ENCODE results near the gene PRKN.
A peak's percentile ranks its signal among the peaks of the same experiment; 100 is the strongest.

Gene PRKN

DNA sequence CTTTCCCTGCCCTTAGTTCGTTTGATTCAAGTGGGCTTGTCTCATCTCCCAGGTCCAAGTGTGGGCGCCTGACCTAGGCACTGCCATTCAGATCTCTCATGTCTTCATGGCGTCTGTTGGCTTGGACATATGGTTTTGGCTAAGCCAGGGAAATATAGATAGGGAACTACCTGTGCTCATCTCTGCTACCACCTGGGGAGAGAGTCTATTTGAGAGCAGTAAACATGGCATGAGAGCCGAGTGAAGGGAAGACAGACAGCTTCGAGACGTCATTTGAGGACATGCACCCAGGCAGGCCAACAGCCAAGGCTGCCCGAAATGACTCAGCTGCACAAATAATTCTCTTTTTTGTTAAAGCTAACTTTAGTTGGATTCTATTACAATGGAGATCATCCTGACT is 1083.0 kb downstream of the PRKN start:
- H3K4me1 ChIP-seq (ENCODE audit: low read depth, poor library complexity, severe bottlenecking) = peaks cover 44% of the 10 kb centered on the region
- H3K36me3 ChIP-seq (ENCODE audit: insufficient read depth) = no peaks in the 10 kb centered on the region
- TF ChIP-seq, protein P1, sequence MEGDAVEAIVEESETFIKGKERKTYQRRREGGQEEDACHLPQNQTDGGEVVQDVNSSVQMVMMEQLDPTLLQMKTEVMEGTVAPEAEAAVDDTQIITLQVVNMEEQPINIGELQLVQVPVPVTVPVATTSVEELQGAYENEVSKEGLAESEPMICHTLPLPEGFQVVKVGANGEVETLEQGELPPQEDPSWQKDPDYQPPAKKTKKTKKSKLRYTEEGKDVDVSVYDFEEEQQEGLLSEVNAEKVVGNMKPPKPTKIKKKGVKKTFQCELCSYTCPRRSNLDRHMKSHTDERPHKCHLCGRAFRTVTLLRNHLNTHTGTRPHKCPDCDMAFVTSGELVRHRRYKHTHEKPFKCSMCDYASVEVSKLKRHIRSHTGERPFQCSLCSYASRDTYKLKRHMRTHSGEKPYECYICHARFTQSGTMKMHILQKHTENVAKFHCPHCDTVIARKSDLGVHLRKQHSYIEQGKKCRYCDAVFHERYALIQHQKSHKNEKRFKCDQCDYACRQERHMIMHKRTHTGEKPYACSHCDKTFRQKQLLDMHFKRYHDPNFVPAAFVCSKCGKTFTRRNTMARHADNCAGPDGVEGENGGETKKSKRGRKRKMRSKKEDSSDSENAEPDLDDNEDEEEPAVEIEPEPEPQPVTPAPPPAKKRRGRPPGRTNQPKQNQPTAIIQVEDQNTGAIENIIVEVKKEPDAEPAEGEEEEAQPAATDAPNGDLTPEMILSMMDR (conservative IDR thresholded peaks at IDR 0.05; ENCODE audit: low read depth, low read length) = no peak
- H3K4me2 ChIP-seq = no peak overlapping the region
- no peak overlapping the region for H3K27ac ChIP-seq
- H3K9ac ChIP-seq = no peak overlapping the region
- no peak overlapping the region for H2AFZ ChIP-seq (ENCODE audit: low read depth)
- H3K27me3 ChIP-seq (ENCODE audit: insufficient read depth, low read depth) = no peaks in the 10 kb centered on the region
- H4K20me1 ChIP-seq (ENCODE audit: insufficient read depth) = no peaks in the 10 kb centered on the region
- no peak overlapping the region for H3K4me3 ChIP-seq (IDR thresholded peaks at IDR 0.05; ENCODE audit: insufficient read depth, low read depth, low read length)
- H3K79me2 ChIP-seq (ENCODE audit: insufficient read depth, low read depth) = no peaks in the 10 kb centered on the region

DNA sequence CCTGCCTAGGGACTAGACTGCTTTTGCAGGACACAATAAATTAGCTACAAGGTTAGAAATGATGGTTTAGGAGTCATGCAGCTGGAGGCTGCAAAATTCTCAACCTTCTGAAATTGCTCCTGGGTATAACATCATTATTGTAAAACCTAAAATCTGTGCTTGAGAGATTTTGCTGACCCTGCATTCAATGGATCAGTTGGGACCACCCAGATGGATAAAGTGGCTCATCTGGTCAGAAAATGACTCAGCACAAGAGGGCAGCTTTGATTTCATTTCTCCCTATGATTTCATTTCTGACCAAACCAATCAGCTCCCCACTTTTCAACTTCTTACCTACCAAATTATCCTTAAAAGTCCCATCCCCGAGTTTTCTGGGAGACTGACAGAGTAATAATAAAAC is 1086.4 kb downstream of the PRKN start:
- Histone ChIP-seq H3K36me3 (ENCODE audit: insufficient read depth) (no peaks in the 10 kb centered on the region), H3K27me3 (ENCODE audit: insufficient read depth, low read depth) (no peaks in the 10 kb centered on the region), H4K20me1 (ENCODE audit: insufficient read depth) (no peaks in the 10 kb centered on the region), H3K9ac (no peak overlapping the region), H3K79me2 (ENCODE audit: insufficient read depth, low read depth) (no peaks in the 10 kb centered on the region), H3K4me3 (IDR thresholded peaks at IDR 0.05; ENCODE audit: insufficient read depth, low read depth, low read length) (no peak overlapping the region), H3K4me2 (peak overlapping the region; percentile 75; the same call in 1 of the 2 replicates), H2AFZ (ENCODE audit: low read depth) (no peak overlapping the region), H3K4me1 (ENCODE audit: low read depth, poor library complexity, severe bottlenecking) (peaks cover 38% of the 10 kb centered on the region), H3K27ac (no peak overlapping the region)
- TF ChIP-seq, protein P1 (conservative IDR thresholded peaks at IDR 0.05; ENCODE audit: low read depth, low read length) = no peak

DNA sequence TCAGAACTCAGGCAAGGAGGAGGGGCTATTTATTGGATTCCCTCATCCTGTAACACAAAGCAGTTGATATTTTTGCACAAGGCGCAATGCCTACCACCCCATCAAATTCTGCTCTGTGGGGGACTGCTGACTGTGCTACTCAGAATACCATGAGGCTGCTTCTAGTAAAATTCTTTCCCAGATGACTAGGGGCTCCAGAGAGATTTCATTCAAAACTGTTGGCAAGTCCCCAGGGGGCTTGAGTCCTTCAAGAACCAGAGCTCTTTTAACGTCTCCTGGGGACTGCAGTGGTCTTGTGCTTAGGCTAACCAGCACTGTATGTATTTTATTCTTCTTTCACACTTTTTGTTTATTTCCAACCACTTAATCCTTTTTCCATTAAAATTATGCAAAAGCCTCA is 1087.8 kb downstream of the PRKN start:
- Histone ChIP-seq H3K36me3 (ENCODE audit: insufficient read depth) (no peaks in the 10 kb centered on the region), H4K20me1 (ENCODE audit: insufficient read depth) (no peaks in the 10 kb centered on the region), H3K4me3 (IDR thresholded peaks at IDR 0.05; ENCODE audit: insufficient read depth, low read depth, low read length) (no peak overlapping the region), H2AFZ (ENCODE audit: low read depth) (no peak overlapping the region), H3K4me2 (no peak overlapping the region), H3K9ac (no peak overlapping the region), H3K79me2 (ENCODE audit: insufficient read depth, low read depth) (no peaks in the 10 kb centered on the region), H3K27me3 (ENCODE audit: insufficient read depth, low read depth) (no peaks in the 10 kb centered on the region), H3K27ac (no peak overlapping the region), H3K4me1 (ENCODE audit: low read depth, poor library complexity, severe bottlenecking) (peaks cover 38% of the 10 kb centered on the region)
- TF ChIP-seq, protein P1 (conservative IDR thresholded peaks at IDR 0.05; ENCODE audit: low read depth, low read length) = no peak

DNA sequence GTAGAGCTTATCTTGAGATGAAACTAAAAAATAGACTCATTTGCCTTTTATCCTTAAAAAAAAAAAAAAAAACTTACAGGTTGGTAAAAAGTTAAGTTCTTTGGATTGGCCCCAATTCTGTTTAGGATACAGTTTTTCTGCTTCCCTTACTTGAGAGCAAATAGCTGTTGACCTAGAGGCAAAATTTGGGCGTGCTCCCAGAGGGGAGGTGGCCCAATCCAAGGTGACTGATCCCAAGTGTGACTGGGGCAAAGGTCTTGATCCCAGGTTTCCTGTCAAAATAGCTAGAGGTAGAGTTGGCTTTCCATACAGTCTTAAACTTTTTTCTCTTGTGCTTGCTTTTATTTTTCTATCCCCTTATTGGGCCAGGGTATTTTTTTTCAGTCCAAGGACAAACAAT is 1089.9 kb downstream of the PRKN start:
- Histone ChIP-seq H3K36me3 (ENCODE audit: insufficient read depth) (no peaks in the 10 kb centered on the region), H3K4me1 (ENCODE audit: low read depth, poor library complexity, severe bottlenecking) (peaks cover 22% of the 10 kb centered on the region), H3K79me2 (ENCODE audit: insufficient read depth, low read depth) (no peaks in the 10 kb centered on the region), H3K4me2 (no peak overlapping the region), H3K9ac (no peak overlapping the region), H4K20me1 (ENCODE audit: insufficient read depth) (no peaks in the 10 kb centered on the region), H3K27me3 (ENCODE audit: insufficient read depth, low read depth) (no peaks in the 10 kb centered on the region), H3K4me3 (IDR thresholded peaks at IDR 0.05; ENCODE audit: insufficient read depth, low read depth, low read length) (no peak overlapping the region), H2AFZ (ENCODE audit: low read depth) (no peak overlapping the region), H3K27ac (no peak overlapping the region)
- TF ChIP-seq, protein P1 (conservative IDR thresholded peaks at IDR 0.05; ENCODE audit: low read depth, low read length) = no peak
